Ovary (tissue), 9 donors: ENCODE results near the gene ZNF280D. TPM values are rescaled to one million over a fixed set of nuclear protein-coding genes. Genes with fewer than 3 reads are reported as not detected.

ENCODE experiments used
- DNase-seq, 5 donors: peaks; one replicate each; pipeline ENCODE4 v3.0.0-alpha.2; 2019 to 2020
- H3K27ac ChIP-seq, 2 donors: fragments of 200-600 bp; one replicate each; pipeline versions ENCODE4 v1.5.1 to v1.8.0; 2019 to 2022
- H3K27me3 ChIP-seq: fragments of 200-600 bp; one replicate; pipeline ENCODE4 v1.8.0; 2022
- H3K36me3 ChIP-seq: fragments of 200-600 bp; sonication (generic); one replicate; pipeline ENCODE4 v1.5.1; 2019
- H3K4me1 ChIP-seq: one replicate; pipeline ENCODE4 v1.8.1; 2013; ENCODE audit warnings: mild to moderate bottlenecking, moderate library complexity; ENCODE audit not compliant: insufficient read depth
- H3K4me3 ChIP-seq: fragments of 200-600 bp; sonication (generic); one replicate; pipeline ENCODE4 v1.5.1; 2017
- H3K9me3 ChIP-seq, 2 donors: fragments of 200-600 bp in 1 of 2; sonication (generic) in 1 of 2; one replicate each; pipeline versions ENCODE4 v1.5.1 to v1.8.1; 2013 to 2019; ENCODE audit warnings: mild to moderate bottlenecking in 1 of 2, moderate library complexity in 1 of 2
- CTCF ChIP-seq, 3 donors: fragments of 450-650 bp in 2 of 3; fragments of 200-600 bp in 1 of 3; IDR thresholded peaks; one replicate each; pipeline versions ENCODE4 v1.5.1 to v1.8.0; 2016 to 2022; ENCODE audit warnings: antibody characterized with exemption in 3 of 3, mild to moderate bottlenecking in 1 of 3
- EP300 ChIP-seq: sonication (generic); formaldehyde crosslinking; IDR thresholded peaks from one replicate; pipeline ENCODE4 v1.6.1; 2017; ENCODE audit warnings: antibody characterized with exemption
- POLR2A ChIP-seq: fragments of 450-650 bp; IDR thresholded peaks from one replicate; pipeline ENCODE4 v1.6.1; 2017; ENCODE audit warnings: antibody characterized with exemption, mild to moderate bottlenecking, moderate library complexity
- WGBS, 3 donors: extraction: QIAGEN DNeasy Blood & Tissue Kit in 1 of 3; methylation state at CpG; one replicate each; pipeline versions ENCODE4 v1.1.5 to v1.1.7; 2013 to 2017; 5-methylcytosine and 5-hydroxymethylcytosine counted together
- intact Hi-C, 4 donors: fragments of 100-400 bp; cut with DNase I; formaldehyde crosslinking; loops; one replicate each; pipeline versions ENCODE4 v1.11.0 to v1.15.1; 2022 to 2023
- polyA plus RNA-seq, 2 donors: library from polyadenylated mRNA; stranded (reverse); fragments of 200-250 nt in 1 of 2; fragments of 350-450 nt in 1 of 2; fragmentation: Illumina TruSeq in 1 of 2; extraction: RNeasy Lipid Tissue Mini Kit (QIAGEN cat#74804) in 1 of 2; gene quantifications; one replicate each; pipeline ENCODE4 v1.2.3, GENCODE V29; 2013 to 2014
- total RNA-seq, 7 donors: library from RNA; depleted of rRNA in 2 of 7; stranded (reverse); fragments of >200 nt in 2 of 7; fragmentation: NEBNext Ultra II Directional in 3 of 7; extraction: Animal tissue kit (Norgen Biotek cat#: 25700) in 3 of 7; gene quantifications; one replicate each; pipeline versions ENCODE4 v1.1.0 to v1.2.4, GENCODE V29; 2016 to 2023
- donor health status: DM: no; HTN: no; CAD: no; lungs with moderate emphysema.
- donor health status: DM: no; HTN: no; CAD: no.
- donor health status: Bipolar disorder and iron deficiency.
- donor health status: DM: yes; HTN: yes; CAD: no.
- donor health status: DM: no; HTN: no; CAD: no.
- donor health status: DM: yes; HTN: yes; CAD: no.

The ZNF280D gene
- total and polyA plus RNA-seq, 9 donors, result 27.3 to 66.0 (median 50.4) TPM

- WGBS, 3 donors, result 86 to 93% (median 92%) methylated on average over 9 of the region's 9 CpGs
- Histone ChIP-seq H3K9me3 (no peaks in the 10 kb centered on the region), H3K27ac (peak overlapping the region; percentile 98 to 99)
Measured at GRCh38 chr15:56734013-56734635, 815 bp upstream of the ZNF280D start.

GRCh38 chr15:56732886-56733135 is 498 bp downstream of the ZNF280D start:
- Histone ChIP-seq H3K27ac (peak overlapping the region; percentile 98 to 99), H3K9me3 (no peaks in the 10 kb centered on the region), H3K27me3 (no peaks in the 10 kb centered on the region), H3K4me3 (peak overlapping the region; percentile 86), H3K4me1 (peaks cover 11% of the 10 kb centered on the region), H3K36me3 (no peaks in the 10 kb centered on the region)
- peak in 1 of 5 donors; percentile 68 for DNase-seq
- no peak for TF ChIP-seq CTCF (IDR thresholded peaks at IDR 0.05)
- TF ChIP-seq POLR2A, result no peak
- no peak for TF ChIP-seq EP300
- intact Hi-C loops, result loop anchor here in 1 of 4 donors (5.0 kb wide), 1 partner anchor 154 kb away; no protein-coding TSS in a partner anchor
- 0 to 1% (median 0%) methylated on average over 8 of the region's 8 CpGs for WGBS, 3 donors

More at GRCh38 chr15:56734013-56734635, 815 bp upstream of the ZNF280D start:
- no peaks in the 10 kb centered on the region for H3K27me3 ChIP-seq
- H3K36me3 ChIP-seq, result no peaks in the 10 kb centered on the region
- DNase-seq, result peak in 2 of 5 donors; percentile 22 to 28
- intact Hi-C loops, result loop anchor here in 1 of 4 donors (5.0 kb wide), 1 partner anchor 153 kb away; no protein-coding TSS in a partner anchor
- peaks cover 11% of the 10 kb centered on the region for H3K4me1 ChIP-seq
- TF ChIP-seq CTCF (IDR thresholded peaks at IDR 0.05) (no peak), POLR2A (no peak), EP300 (no peak)
- peak overlapping the region; percentile 86 for H3K4me3 ChIP-seq

- DNase-seq, result peak in 1 of 5 donors; percentile 28
- Histone ChIP-seq H3K27me3 (no peaks in the 10 kb centered on the region), H3K4me1 (peaks cover 9% of the 10 kb centered on the region), H3K36me3 (no peaks in the 10 kb centered on the region), H3K4me3 (peak overlapping the region; percentile 86), H3K27ac (peak overlapping the region; percentile 98 to 99), H3K9me3 (no peaks in the 10 kb centered on the region)
- no peak for TF ChIP-seq CTCF (IDR thresholded peaks at IDR 0.05)
- TF ChIP-seq POLR2A, result no peak
- no peak for TF ChIP-seq EP300
- intact Hi-C loops, result loop anchor here in 1 of 4 donors (5.0 kb wide), 1 partner anchor 155 kb away; no protein-coding TSS in a partner anchor
- 2 to 5% (median 3%) methylated on average over 12 of the region's 12 CpGs for WGBS, 3 donors
Measured at GRCh38 chr15:56732135-56732885, 999 bp downstream of the ZNF280D start.

GRCh38 chr15:56731548-56731947 is 1.8 kb downstream of the ZNF280D start:
- no peaks in the 10 kb centered on the region for H3K36me3 ChIP-seq
- peak overlapping the region; percentile 86 for H3K4me3 ChIP-seq
- no peaks in the 10 kb centered on the region for H3K9me3 ChIP-seq
- intact Hi-C loops, result loop anchor here in 1 of 4 donors (5.0 kb wide), 1 partner anchor 156 kb away; no protein-coding TSS in a partner anchor
- H3K4me1 ChIP-seq, result peaks cover 9% of the 10 kb centered on the region
- TF ChIP-seq POLR2A (no peak), EP300 (no peak), CTCF (IDR thresholded peaks at IDR 0.05) (no peak)
- H3K27ac ChIP-seq, result peak overlapping the region in 1 of 2 donors; percentile 98
- DNase-seq, result no peak
- WGBS, 3 donors, result 45 to 56% (median 50%) methylated on average over 8 of the region's 8 CpGs
- no peaks in the 10 kb centered on the region for H3K27me3 ChIP-seq
